CD8-positive, alpha-beta memory T cell (primary cell): ENCODE results near the gene ANKRD33B. TPM values are rescaled to one million over a fixed set of nuclear protein-coding genes. Genes with fewer than 3 reads are reported as not detected.

Experiments used
- CTCF ChIA-PET: fragments of 350-600 bp; sonication (Branson Sonifier 250); formaldehyde crosslinking; loops from one replicate; lab custom pipeline; 2021; ENCODE audit warnings: antibody characterized with exemption; lab: Charles Lee
- POLR2A ChIA-PET: fragments of 350-600 bp; sonication (Branson Sonifier 250); formaldehyde crosslinking; loops from one replicate; lab custom pipeline; 2021; ENCODE audit warnings: antibody characterized with exemption; lab: Charles Lee
- DNase-seq, 5 donors: peaks; one replicate each; pipeline versions ENCODE4 v3.0.0 to v3.0.0-alpha.2; 2020 to 2022; ENCODE audit warnings: mixed read lengths in 1 of 5
- H3K27ac ChIP-seq: one replicate; pipeline ENCODE4 v1.7.0; 2013; ENCODE audit warnings: low read depth, mild to moderate bottlenecking, low read length, moderate library complexity
- H3K27me3 ChIP-seq: 2 replicates; pipeline ENCODE4 v1.7.0; 2013; ENCODE audit warnings: low read length, mild to moderate bottlenecking; ENCODE audit not compliant: insufficient read depth, poor library complexity, severe bottlenecking
- H3K36me3 ChIP-seq: 2 replicates; pipeline ENCODE4 v1.7.0; 2013; ENCODE audit warnings: mild to moderate bottlenecking, low read length, moderate library complexity; ENCODE audit not compliant: insufficient read depth
- H3K4me1 ChIP-seq: 2 replicates; pipeline ENCODE4 v1.7.0; 2013; ENCODE audit warnings: mild to moderate bottlenecking, low read length, moderate library complexity; ENCODE audit not compliant: insufficient read depth
- H3K4me3 ChIP-seq: 2 replicates; pipeline ENCODE4 v1.7.0; 2013; ENCODE audit warnings: mild to moderate bottlenecking, low read length
- H3K9me3 ChIP-seq: 2 replicates; pipeline ENCODE4 v1.7.0; 2013; ENCODE audit warnings: mild to moderate bottlenecking, low read length
- H3K27ac Mint-ChIP-seq, 8 donors: one replicate each; pipeline ENCODE4 v1.8.0; 2020 to 2021; ENCODE audit warnings: mixed read lengths in 8 of 8, mild to moderate bottlenecking in 6 of 8, inconsistent platforms in 3 of 8, moderate library complexity in 3 of 8
- H3K27me3 Mint-ChIP-seq, 2 donors: one replicate each; pipeline ENCODE4 v1.8.0; 2020 to 2021; ENCODE audit warnings: mixed read lengths in 2 of 2, mild to moderate bottlenecking in 1 of 2, moderate library complexity in 1 of 2
- H3K36me3 Mint-ChIP-seq, 3 donors: one replicate each; pipeline ENCODE4 v1.8.0; 2020 to 2021; ENCODE audit warnings: mixed read lengths in 3 of 3, inconsistent platforms in 1 of 3, mild to moderate bottlenecking in 1 of 3
- H3K4me1 Mint-ChIP-seq, 3 donors: one replicate each; pipeline ENCODE4 v1.8.0; 2020 to 2021; ENCODE audit warnings: mixed read lengths in 3 of 3, inconsistent platforms in 1 of 3, mild to moderate bottlenecking in 1 of 3
- H3K4me3 Mint-ChIP-seq, 7 donors: one replicate each; pipeline ENCODE4 v1.8.0; 2020 to 2021; ENCODE audit warnings: mixed read lengths in 7 of 7, mild to moderate bottlenecking in 6 of 7, moderate library complexity in 4 of 7, inconsistent platforms in 2 of 7
- H3K9me3 Mint-ChIP-seq, 5 donors: one replicate each; pipeline ENCODE4 v1.8.0; 2020 to 2022; ENCODE audit warnings: mixed read lengths in 5 of 5, mild to moderate bottlenecking in 3 of 5, moderate library complexity in 2 of 5, inconsistent platforms in 1 of 5
- polyA plus RNA-seq: library from polyadenylated mRNA; unstranded; fragments of 300-500 nt; fragmentation: Illumina TruSeq; gene quantifications from one replicate; pipeline ENCODE4 v1.2.3, GENCODE V29; 2021
- total RNA-seq, 2 experiments: library from RNA; stranded (reverse); gene quantifications; one replicate each; pipeline ENCODE4 v1.2.3, GENCODE V29; 2021

ANKRD33B gene
- total and polyA plus RNA-seq, 3 experiments from 2014 or later, result 0.06 to 32.7 (median 29.6) TPM

DNA sequence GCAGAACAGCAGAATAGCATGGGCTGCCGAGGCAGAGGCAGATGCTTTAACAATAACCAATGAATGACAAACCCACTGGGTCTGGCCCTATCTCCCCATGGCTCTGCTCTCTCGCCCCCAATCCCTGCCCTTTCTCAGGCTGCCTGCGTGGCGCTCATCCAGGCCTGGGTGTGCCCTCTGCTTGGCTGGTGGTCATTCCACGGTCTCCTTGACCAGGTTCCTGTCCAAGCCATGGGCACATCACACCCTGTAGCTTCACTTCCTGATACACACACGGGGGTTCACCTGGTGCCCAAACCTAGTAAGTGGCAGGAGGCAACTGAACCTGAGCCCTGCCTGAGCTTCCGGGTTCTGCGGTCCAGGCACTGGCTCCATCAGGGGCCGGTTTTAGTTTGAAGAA lies 109.5 kb downstream of the ANKRD33B start:
- Mint-ChIP-seq H3K4me3 (no peak overlapping the region), H3K27me3 (peaks cover 0 to 2% of the 10 kb centered on the region in 2 donors), H3K4me1 (no peaks in the 10 kb centered on the region), H3K9me3 (peaks cover 2 to 9% (median 5%) of the 10 kb centered on the region in 5 donors), H3K36me3 (peaks cover 5 to 14% (median 9%) of the 10 kb centered on the region in 3 donors), H3K27ac (no peak overlapping the region)
- H3K4me3 ChIP-seq, result no peak overlapping the region
- ChIA-PET CTCF (no interaction called here), POLR2A (no interaction called here)
- no peak overlapping the region for H3K27ac ChIP-seq
- H3K9me3 ChIP-seq, result no peaks in the 10 kb centered on the region
- H3K27me3 ChIP-seq, result no peaks in the 10 kb centered on the region
- H3K4me1 ChIP-seq, result no peaks in the 10 kb centered on the region
- H3K36me3 ChIP-seq, result no peaks in the 10 kb centered on the region
- no peak for DNase-seq

DNA sequence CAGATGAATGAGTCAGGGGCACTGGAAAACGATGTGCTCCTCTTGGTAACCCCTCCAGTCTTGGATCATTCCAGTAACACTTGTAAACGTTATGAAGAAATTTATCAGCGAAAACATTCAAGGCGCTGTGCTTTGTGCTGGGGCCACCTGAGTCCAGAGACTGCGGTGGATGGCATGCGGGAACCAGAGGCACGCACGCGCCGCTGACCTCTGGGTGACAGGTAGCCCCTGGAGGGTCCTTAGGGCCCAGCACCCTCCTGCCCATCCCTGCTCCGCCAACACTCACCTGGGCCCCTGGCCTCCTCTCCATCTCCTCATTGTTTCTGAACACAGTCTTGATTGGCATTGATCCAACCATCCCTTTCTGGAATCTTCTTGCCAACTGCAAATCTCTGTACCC lies 110.2 kb downstream of the ANKRD33B start:
- Mint-ChIP-seq H3K27me3 (peaks cover 0 to 2% of the 10 kb centered on the region in 2 donors), H3K4me3 (no peak overlapping the region), H3K4me1 (no peaks in the 10 kb centered on the region), H3K36me3 (peaks cover 5 to 20% (median 16%) of the 10 kb centered on the region in 3 donors), H3K9me3 (peaks cover 2 to 9% (median 5%) of the 10 kb centered on the region in 5 donors), H3K27ac (peak overlapping the region in 1 of 8 donors; percentile 37)
- H3K27ac ChIP-seq, result no peak overlapping the region
- no peaks in the 10 kb centered on the region for H3K9me3 ChIP-seq
- ChIA-PET CTCF (no interaction called here), POLR2A (no interaction called here)
- DNase-seq, result no peak
- no peaks in the 10 kb centered on the region for H3K4me1 ChIP-seq
- no peak overlapping the region for H3K4me3 ChIP-seq
- H3K27me3 ChIP-seq, result no peaks in the 10 kb centered on the region
- H3K36me3 ChIP-seq, result peaks cover 5% of the 10 kb centered on the region

DNA sequence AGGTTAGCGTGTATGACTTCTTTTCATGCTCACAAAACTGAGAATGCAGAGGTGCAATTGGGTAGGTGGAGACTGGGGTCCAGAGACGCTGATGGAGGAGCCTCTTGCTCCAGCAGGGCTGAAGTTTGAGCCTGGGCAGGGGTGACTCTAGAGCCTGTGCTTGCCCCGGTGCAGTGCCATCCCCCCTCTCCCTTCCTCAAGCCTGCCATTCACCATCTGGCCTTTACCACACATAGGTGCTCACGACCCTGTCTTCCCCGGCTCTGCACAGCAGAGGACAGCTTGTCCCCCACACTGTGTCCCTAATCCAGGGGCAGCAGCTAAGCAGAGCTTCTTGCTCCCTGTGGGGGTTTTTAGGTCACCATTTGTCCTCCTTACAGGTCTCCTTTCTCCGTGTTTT lies 110.7 kb downstream of the ANKRD33B start:
- ChIA-PET CTCF (no interaction called here), POLR2A (no interaction called here)
- no peak for DNase-seq
- H3K9me3 ChIP-seq, result no peaks in the 10 kb centered on the region
- Mint-ChIP-seq H3K36me3 (peaks cover 5 to 21% (median 20%) of the 10 kb centered on the region in 3 donors), H3K27me3 (peaks cover 0 to 2% of the 10 kb centered on the region in 2 donors), H3K4me3 (no peak overlapping the region), H3K27ac (peak overlapping the region in 1 of 8 donors; percentile 37), H3K4me1 (no peaks in the 10 kb centered on the region), H3K9me3 (peaks cover 2 to 9% (median 5%) of the 10 kb centered on the region in 5 donors)
- no peak overlapping the region for H3K4me3 ChIP-seq
- H3K27me3 ChIP-seq, result no peaks in the 10 kb centered on the region
- H3K27ac ChIP-seq, result no peak overlapping the region
- H3K36me3 ChIP-seq, result peaks cover 6% of the 10 kb centered on the region
- no peaks in the 10 kb centered on the region for H3K4me1 ChIP-seq

DNA sequence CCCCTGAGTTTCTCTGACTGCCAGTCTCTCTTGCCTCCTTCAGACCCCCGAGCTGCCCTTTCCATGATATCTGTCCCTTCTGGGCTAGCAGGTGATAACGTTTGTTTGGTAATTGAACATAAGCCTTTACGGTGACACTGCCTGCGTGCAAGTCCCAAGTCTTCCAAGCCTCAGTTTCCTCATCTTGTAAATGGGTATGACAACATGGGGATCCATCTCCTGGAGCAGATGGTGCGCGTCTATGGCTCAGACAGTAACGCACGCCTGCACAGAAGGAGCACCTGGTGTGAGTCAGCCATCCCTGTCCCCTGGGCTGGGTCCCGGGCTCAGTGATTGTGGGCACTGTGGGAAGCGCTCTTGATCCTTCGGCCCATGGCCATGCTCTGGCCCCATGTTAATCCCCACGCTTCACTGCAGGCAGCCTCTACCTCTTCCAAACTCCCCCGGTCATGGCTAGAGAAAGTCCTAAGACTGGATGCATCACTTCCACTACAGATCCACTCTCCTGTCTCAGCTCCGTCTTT lies 111.4 kb downstream of the ANKRD33B start:
- no peak overlapping the region for H3K4me3 Mint-ChIP-seq
- no peaks in the 10 kb centered on the region for H3K4me1 Mint-ChIP-seq
- ChIA-PET POLR2A (no interaction called here), CTCF (no interaction called here)
- peaks cover 0 to 2% of the 10 kb centered on the region in 2 donors for H3K27me3 Mint-ChIP-seq
- H3K27ac ChIP-seq, result no peak overlapping the region
- no peaks in the 10 kb centered on the region for H3K9me3 ChIP-seq
- H3K4me1 ChIP-seq, result no peaks in the 10 kb centered on the region
- H3K36me3 Mint-ChIP-seq, result peaks cover 7 to 28% (median 26%) of the 10 kb centered on the region in 3 donors
- no peak for DNase-seq
- no peaks in the 10 kb centered on the region for H3K27me3 ChIP-seq
- H3K9me3 Mint-ChIP-seq, result peaks cover 2 to 9% (median 5%) of the 10 kb centered on the region in 5 donors
- peak overlapping the region in 2 of 8 donors; percentile 3 to 4 for H3K27ac Mint-ChIP-seq
- H3K4me3 ChIP-seq, result no peak overlapping the region
- peaks cover 12% of the 10 kb centered on the region for H3K36me3 ChIP-seq

DNA sequence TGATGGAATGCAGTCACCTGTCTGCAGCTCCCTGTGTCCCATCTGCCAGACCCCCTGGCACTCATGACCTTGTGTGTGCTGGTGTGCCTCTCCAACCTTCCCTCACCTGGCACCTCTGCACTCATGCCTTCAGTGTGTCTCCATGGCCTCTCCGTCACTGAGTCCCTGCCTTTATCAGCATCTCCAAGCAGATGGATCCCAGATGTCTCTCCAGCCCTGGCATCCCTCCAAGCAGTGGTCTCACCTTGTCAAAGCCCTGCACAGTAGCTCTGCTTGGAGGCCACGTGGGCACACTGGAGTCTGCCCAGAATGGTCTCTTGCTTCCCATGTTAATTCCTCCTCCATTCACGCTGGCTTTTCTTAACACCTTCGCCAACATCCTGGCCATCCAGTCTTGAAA lies 112.4 kb downstream of the ANKRD33B start:
- Histone ChIP-seq H3K36me3 (peaks cover 13% of the 10 kb centered on the region), H3K4me3 (no peak overlapping the region), H3K4me1 (no peaks in the 10 kb centered on the region), H3K9me3 (no peaks in the 10 kb centered on the region), H3K27me3 (no peaks in the 10 kb centered on the region), H3K27ac (no peak overlapping the region)
- DNase-seq, result no peak
- Mint-ChIP-seq H3K36me3 (peaks cover 9 to 36% (median 33%) of the 10 kb centered on the region in 3 donors), H3K27me3 (no peaks in the 10 kb centered on the region), H3K4me1 (no peaks in the 10 kb centered on the region), H3K4me3 (no peak overlapping the region), H3K9me3 (peaks cover 2 to 9% (median 5%) of the 10 kb centered on the region in 5 donors), H3K27ac (no peak overlapping the region)
- ChIA-PET CTCF (no interaction called here), POLR2A (no interaction called here)

DNA sequence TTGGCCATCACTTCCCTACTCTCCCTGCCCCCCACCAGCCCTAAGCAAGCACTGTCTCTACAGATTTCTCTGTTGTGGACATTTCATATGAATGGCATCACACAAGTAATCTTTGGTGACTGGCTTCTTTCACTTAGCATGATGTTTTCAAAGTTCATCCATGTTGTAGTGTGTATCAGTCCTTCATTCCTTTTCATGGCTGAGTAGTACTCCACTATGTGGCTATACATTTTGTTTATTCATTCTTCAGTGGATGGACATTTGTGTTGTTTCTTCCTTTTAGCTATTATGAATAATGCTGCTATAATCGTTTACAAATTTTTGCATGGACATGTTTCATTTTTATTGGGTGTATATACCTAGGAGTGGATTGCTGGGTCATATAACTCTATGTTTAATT lies 113.1 kb downstream of the ANKRD33B start:
- H3K4me3 Mint-ChIP-seq, result no peak overlapping the region
- Histone ChIP-seq H3K4me1 (no peaks in the 10 kb centered on the region), H3K36me3 (peaks cover 13% of the 10 kb centered on the region), H3K9me3 (no peaks in the 10 kb centered on the region), H3K27me3 (no peaks in the 10 kb centered on the region), H3K27ac (no peak overlapping the region), H3K4me3 (no peak overlapping the region)
- no peaks in the 10 kb centered on the region for H3K27me3 Mint-ChIP-seq
- DNase-seq, result no peak
- peaks cover 2 to 9% (median 5%) of the 10 kb centered on the region in 5 donors for H3K9me3 Mint-ChIP-seq
- ChIA-PET CTCF (no interaction called here), POLR2A (no interaction called here)
- H3K27ac Mint-ChIP-seq, result no peak overlapping the region
- H3K4me1 Mint-ChIP-seq, result no peaks in the 10 kb centered on the region
- H3K36me3 Mint-ChIP-seq, result peaks cover 9 to 41% (median 33%) of the 10 kb centered on the region in 3 donors

DNA sequence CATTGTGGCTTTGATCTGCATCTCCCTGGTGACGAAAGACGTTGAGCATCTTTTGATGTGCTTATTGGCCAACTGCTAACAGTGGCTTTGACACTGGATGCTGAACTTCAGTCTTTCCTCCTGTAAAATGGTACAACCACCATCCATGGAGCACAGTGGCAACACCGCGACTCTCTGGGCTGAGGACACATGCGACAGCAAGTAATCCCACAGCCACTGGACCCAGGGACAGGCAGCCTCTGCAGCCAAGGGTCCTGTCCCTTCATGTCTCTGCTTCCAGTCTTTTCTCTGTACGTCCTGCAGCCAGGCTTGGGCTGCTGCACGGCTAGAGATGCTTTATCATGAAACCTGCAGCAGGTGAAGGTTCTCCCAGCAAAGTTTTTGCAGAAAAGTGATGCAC lies 113.7 kb downstream of the ANKRD33B start:
- CTCF ChIA-PET, result no interaction called here
- H3K9me3 Mint-ChIP-seq, result peaks cover 2 to 9% (median 5%) of the 10 kb centered on the region in 5 donors
- peaks cover 13% of the 10 kb centered on the region for H3K36me3 ChIP-seq
- H3K27me3 Mint-ChIP-seq, result no peaks in the 10 kb centered on the region
- POLR2A ChIA-PET, result no interaction called here
- peaks cover 9 to 47% (median 33%) of the 10 kb centered on the region in 3 donors for H3K36me3 Mint-ChIP-seq
- H3K4me1 ChIP-seq, result no peaks in the 10 kb centered on the region
- H3K4me3 ChIP-seq, result no peak overlapping the region
- DNase-seq, result no peak
- H3K27ac ChIP-seq, result no peak overlapping the region
- no peaks in the 10 kb centered on the region for H3K27me3 ChIP-seq
- H3K4me1 Mint-ChIP-seq, result no peaks in the 10 kb centered on the region
- peak overlapping the region in 1 of 8 donors; percentile 19 for H3K27ac Mint-ChIP-seq
- H3K9me3 ChIP-seq, result no peaks in the 10 kb centered on the region
- no peak overlapping the region for H3K4me3 Mint-ChIP-seq

DNA sequence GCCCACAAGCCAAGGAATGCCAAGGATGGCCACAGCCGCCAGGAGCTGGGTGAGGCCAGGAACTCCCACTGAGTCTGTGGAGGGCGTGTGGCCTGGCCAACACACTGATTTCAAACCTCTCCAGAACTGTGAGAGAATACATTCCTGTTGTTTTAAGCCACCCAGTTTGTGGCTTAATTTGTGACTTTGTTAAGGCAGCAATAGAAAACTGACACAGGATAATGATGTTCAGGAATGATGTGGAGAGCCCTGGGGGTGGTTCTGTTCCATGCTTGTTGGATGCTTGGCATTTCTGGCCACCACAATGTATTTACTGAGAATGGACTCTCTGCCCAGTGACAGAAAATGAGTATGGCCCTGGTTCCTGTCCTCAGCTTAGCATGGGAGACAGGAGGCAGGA lies 114.4 kb downstream of the ANKRD33B start:
- H3K27ac ChIP-seq, result no peak overlapping the region
- H3K4me3 ChIP-seq, result no peak overlapping the region
- no peaks in the 10 kb centered on the region for H3K4me1 ChIP-seq
- H3K27ac Mint-ChIP-seq, result no peak overlapping the region
- H3K27me3 Mint-ChIP-seq, result no peaks in the 10 kb centered on the region
- POLR2A ChIA-PET, result no interaction called here
- peaks cover 2 to 9% (median 5%) of the 10 kb centered on the region in 5 donors for H3K9me3 Mint-ChIP-seq
- CTCF ChIA-PET, result no interaction called here
- peaks cover 13% of the 10 kb centered on the region for H3K36me3 ChIP-seq
- no peaks in the 10 kb centered on the region for H3K27me3 ChIP-seq
- no peak overlapping the region for H3K4me3 Mint-ChIP-seq
- H3K36me3 Mint-ChIP-seq, result peaks cover 9 to 54% (median 33%) of the 10 kb centered on the region in 3 donors
- no peaks in the 10 kb centered on the region for H3K4me1 Mint-ChIP-seq
- H3K9me3 ChIP-seq, result no peaks in the 10 kb centered on the region
- DNase-seq, result no peak
